RWPE2 (cell line): ENCODE measurements around the gene PTRH1.

Experiments
- ATAC-seq: fragments of 200-7000 bp; cut with Tn5 transposase; 3 replicates; pipeline ENCODE4 v1.9.1; 2021; ENCODE audit warnings: low read depth
- DNase-seq: peaks from one replicate; pipeline ENCODE4 v3.0.0-alpha.2; 2020; ENCODE audit warnings: low spot score
- H3K27ac ChIP-seq: fragments of 450-650 bp; 2 replicates; pipeline ENCODE4 v1.5.1; 2017; ENCODE audit warnings: mild to moderate bottlenecking; ENCODE audit not compliant: poor library complexity, severe bottlenecking
- H3K27me3 ChIP-seq: fragments of 250-450 bp; sonication (Bioruptor Pico); 2 replicates; pipeline ENCODE4 v1.5.1; 2021; ENCODE audit warnings: mild to moderate bottlenecking, moderate library complexity; ENCODE audit not compliant: insufficient read depth, poor library complexity, severe bottlenecking
- H3K36me3 ChIP-seq: fragments of 250-450 bp; sonication (Bioruptor Pico); 2 replicates; pipeline ENCODE4 v1.5.1; 2020; ENCODE audit warnings: low read depth, mild to moderate bottlenecking, moderate library complexity
- H3K4me1 ChIP-seq: fragments of 250-450 bp; sonication (Bioruptor Pico); 2 replicates; pipeline ENCODE4 v1.5.1; 2021; ENCODE audit warnings: mild to moderate bottlenecking, moderate library complexity; ENCODE audit not compliant: insufficient read depth, poor library complexity, severe bottlenecking
- H3K4me3 ChIP-seq: fragments of 250-450 bp; sonication (Bioruptor Pico); 2 replicates; pipeline ENCODE4 v1.5.1; 2021; ENCODE audit warnings: mild to moderate bottlenecking, moderate library complexity; ENCODE audit not compliant: severe bottlenecking
- H3K9me3 ChIP-seq: fragments of 250-450 bp; sonication (Bioruptor Pico); 2 replicates; pipeline ENCODE4 v1.5.1; 2021; ENCODE audit warnings: mild to moderate bottlenecking, moderate library complexity; ENCODE audit not compliant: severe bottlenecking
- TF ChIP-seq, protein P1 (sequence below): fragments of 450-650 bp; IDR thresholded peaks from one replicate; pipeline ENCODE4 v1.5.1; 2017; ENCODE audit warnings: mild to moderate bottlenecking, moderate library complexity; ENCODE audit not compliant: poor library complexity, severe bottlenecking

The PTRH1 gene

DNA sequence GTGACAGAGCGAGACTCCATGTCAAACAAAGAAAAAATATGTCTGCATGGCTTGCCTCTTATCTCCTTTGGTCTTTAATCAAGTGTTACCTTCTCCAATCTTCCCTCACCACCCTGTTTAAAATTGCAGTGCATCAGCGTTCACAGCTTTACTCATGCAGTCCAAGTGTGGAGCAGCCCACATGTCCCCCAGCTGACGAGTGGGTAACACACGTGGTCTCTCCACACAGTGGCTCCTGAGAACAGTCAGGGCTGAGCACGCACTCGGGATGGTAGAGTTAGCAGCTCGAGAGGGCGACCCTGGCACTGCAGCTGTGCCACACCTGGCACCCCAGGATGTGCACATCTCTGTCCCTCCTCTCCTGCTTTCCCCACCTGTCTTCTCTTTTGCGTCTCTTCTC, 34.6 kb downstream of the PTRH1 start:
- Histone ChIP-seq H3K4me3 (no peak overlapping the region), H3K27ac (no peak overlapping the region), H3K9me3 (no peaks in the 10 kb centered on the region), H3K4me1 (no peaks in the 10 kb centered on the region), H3K36me3 (peaks cover 12% of the 10 kb centered on the region), H3K27me3 (no peaks in the 10 kb centered on the region)
- no peak for ATAC-seq
- TF ChIP-seq, protein P1, sequence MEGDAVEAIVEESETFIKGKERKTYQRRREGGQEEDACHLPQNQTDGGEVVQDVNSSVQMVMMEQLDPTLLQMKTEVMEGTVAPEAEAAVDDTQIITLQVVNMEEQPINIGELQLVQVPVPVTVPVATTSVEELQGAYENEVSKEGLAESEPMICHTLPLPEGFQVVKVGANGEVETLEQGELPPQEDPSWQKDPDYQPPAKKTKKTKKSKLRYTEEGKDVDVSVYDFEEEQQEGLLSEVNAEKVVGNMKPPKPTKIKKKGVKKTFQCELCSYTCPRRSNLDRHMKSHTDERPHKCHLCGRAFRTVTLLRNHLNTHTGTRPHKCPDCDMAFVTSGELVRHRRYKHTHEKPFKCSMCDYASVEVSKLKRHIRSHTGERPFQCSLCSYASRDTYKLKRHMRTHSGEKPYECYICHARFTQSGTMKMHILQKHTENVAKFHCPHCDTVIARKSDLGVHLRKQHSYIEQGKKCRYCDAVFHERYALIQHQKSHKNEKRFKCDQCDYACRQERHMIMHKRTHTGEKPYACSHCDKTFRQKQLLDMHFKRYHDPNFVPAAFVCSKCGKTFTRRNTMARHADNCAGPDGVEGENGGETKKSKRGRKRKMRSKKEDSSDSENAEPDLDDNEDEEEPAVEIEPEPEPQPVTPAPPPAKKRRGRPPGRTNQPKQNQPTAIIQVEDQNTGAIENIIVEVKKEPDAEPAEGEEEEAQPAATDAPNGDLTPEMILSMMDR = no peak
- DNase-seq = no peak

DNA sequence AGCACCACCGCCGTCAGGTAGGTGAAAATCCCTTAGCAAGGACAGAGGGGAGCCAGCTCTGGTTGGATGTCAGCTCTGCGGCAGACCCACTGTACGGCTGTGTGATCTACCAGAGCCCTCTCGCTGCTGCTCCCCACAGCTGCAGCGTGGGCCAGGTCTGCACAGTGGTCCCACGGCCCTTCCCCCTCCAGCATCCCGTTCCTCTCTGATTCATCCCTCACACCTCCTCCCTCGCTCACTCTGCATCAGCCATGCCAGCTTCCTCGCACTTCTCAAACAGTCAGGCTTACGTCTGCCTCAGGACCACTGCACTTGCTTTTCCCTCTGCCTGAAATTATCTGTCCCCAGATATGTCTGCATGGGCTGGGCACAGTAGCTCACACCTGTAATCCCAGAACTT, 35.2 kb downstream of the PTRH1 start:
- ATAC-seq (no peak), DNase-seq (no peak)
- Histone ChIP-seq H3K4me1 (no peaks in the 10 kb centered on the region), H3K36me3 (peaks cover 12% of the 10 kb centered on the region), H3K27me3 (no peaks in the 10 kb centered on the region), H3K4me3 (no peak overlapping the region), H3K27ac (no peak overlapping the region), H3K9me3 (no peaks in the 10 kb centered on the region)
- TF ChIP-seq, protein P1 = no peak

DNA sequence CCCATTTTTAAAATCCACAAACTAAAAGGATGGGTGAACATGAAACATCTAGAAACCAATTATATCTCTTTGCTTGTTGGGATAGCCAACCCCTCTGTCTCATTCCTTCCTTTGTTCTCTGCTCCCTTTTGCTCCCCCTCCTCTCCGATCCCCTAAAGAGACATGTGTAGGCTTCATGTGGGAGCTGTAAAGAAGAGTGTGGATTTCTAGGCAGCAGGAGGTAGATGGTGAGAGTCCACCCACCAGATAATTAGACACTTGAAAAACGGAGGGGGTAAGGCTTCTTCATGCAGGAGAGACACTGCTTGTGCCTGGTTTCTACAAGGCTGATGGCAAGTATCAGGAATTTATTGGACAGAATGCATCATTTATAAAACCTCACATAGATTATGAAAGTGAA, 36.0 kb downstream of the PTRH1 start:
- Histone ChIP-seq H3K4me1 (no peaks in the 10 kb centered on the region), H3K4me3 (no peak overlapping the region), H3K27me3 (no peaks in the 10 kb centered on the region), H3K36me3 (peaks cover 12% of the 10 kb centered on the region), H3K27ac (no peak overlapping the region), H3K9me3 (no peaks in the 10 kb centered on the region)
- no peak for ATAC-seq
- no peak for DNase-seq
- TF ChIP-seq, protein P1 = no peak

- no peak for DNase-seq
- ATAC-seq = no peak
- Histone ChIP-seq H3K27me3 (no peaks in the 10 kb centered on the region), H3K4me1 (no peaks in the 10 kb centered on the region), H3K4me3 (no peak overlapping the region), H3K36me3 (peaks cover 26% of the 10 kb centered on the region), H3K9me3 (no peaks in the 10 kb centered on the region), H3K27ac (no peak overlapping the region)
- TF ChIP-seq, protein P1 = no peak
These were observed 38.8 kb downstream of the PTRH1 start for GRCh38 chr9:127676638-127677037.

DNA sequence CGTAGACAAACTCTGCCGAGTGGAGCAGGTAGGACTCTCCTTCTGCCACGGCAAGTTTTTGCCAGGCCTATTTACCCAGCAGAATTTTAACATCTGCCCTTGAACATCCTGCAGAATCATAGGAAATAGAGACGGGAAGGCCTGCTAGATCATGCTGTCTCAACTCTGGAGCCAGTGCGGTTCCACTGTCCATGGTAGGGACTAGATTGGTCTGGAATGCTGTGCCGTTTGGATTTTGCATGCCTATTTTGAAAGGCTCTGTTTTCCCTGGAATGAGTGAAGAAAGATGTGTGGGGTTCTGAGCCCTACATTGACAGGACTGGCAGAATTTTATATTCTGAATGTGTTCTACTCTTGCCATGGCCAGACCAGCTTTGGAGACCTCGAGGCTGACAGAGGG, 42.2 kb downstream of the PTRH1 start:
- Histone ChIP-seq H3K27me3 (no peaks in the 10 kb centered on the region), H3K27ac (no peak overlapping the region), H3K9me3 (no peaks in the 10 kb centered on the region), H3K4me3 (no peak overlapping the region), H3K4me1 (no peaks in the 10 kb centered on the region), H3K36me3 (peaks cover 37% of the 10 kb centered on the region)
- no peak for DNase-seq
- no peak for ATAC-seq
- TF ChIP-seq, protein P1 = no peak
